ENCODE results near the gene BANF1.
"Not testable (repeated sequence)": the region's sequence is repeated elsewhere in the genome, so short reads cannot be mapped to it uniquely, and the experiment has no call there.

Gene BANF1

GRCh38 chr11:65978391-65979238 is 23.7 kb upstream of the BANF1 start:
- no peak for DNase-seq (ENCODE audit: low spot score)

GRCh38 chr11:65979261-65979759 is 23.0 kb upstream of the BANF1 start:
- DNase-seq (ENCODE audit: low spot score), result no peak

GRCh38 chr11:65981101-65981740 is 21.1 kb upstream of the BANF1 start:
- no peak for DNase-seq (ENCODE audit: low spot score)

- no peak for DNase-seq (ENCODE audit: low spot score)
Measured at GRCh38 chr11:65981972-65982823, 20.1 kb upstream of the BANF1 start.

GRCh38 chr11:65982824-65983588 is 19.3 kb upstream of the BANF1 start:
- DNase-seq (ENCODE audit: low spot score), result no peak

GRCh38 chr11:65983589-65983987 is 18.7 kb upstream of the BANF1 start:
- no peak for DNase-seq (ENCODE audit: low spot score)

GRCh38 chr11:65987336-65987735 is 15.0 kb upstream of the BANF1 start:
- no peak for DNase-seq (ENCODE audit: low spot score)

- DNase-seq (ENCODE audit: low spot score), result peak; percentile 91
Measured at GRCh38 chr11:65988791-65989592, 13.3 kb upstream of the BANF1 start.

GRCh38 chr11:65992056-65992455 is 10.2 kb upstream of the BANF1 start:
- DNase-seq (ENCODE audit: low spot score), result no peak

GRCh38 chr11:65997286-65997685 is 5.0 kb upstream of the BANF1 start:
- DNase-seq (ENCODE audit: low spot score), result no peak

- DNase-seq (ENCODE audit: low spot score), result peak; percentile 71
Measured at GRCh38 chr11:66002648-66003225, 434 bp downstream of the BANF1 start.

GRCh38 chr11:66003291-66003690 is 988 bp downstream of the BANF1 start:
- DNase-seq (ENCODE audit: low spot score), result no peak

- DNase-seq (ENCODE audit: low spot score), result no peak
Measured at GRCh38 chr11:66004186-66004585, 1.9 kb downstream of the BANF1 start.

GRCh38 chr11:66006134-66006890 is 4.0 kb downstream of the BANF1 start:
- DNase-seq (ENCODE audit: low spot score), result no peak

- DNase-seq (ENCODE audit: low spot score), result no peak
Measured at GRCh38 chr11:66006891-66007176, 4.5 kb downstream of the BANF1 start.

- no peak for DNase-seq (ENCODE audit: low spot score)
Measured at GRCh38 chr11:66007201-66007634, 4.9 kb downstream of the BANF1 start.

GRCh38 chr11:66008095-66008467 is 5.8 kb downstream of the BANF1 start:
- DNase-seq (ENCODE audit: low spot score), result no peak

GRCh38 chr11:66008468-66009101 is 6.3 kb downstream of the BANF1 start:
- DNase-seq (ENCODE audit: low spot score), result no peak

GRCh38 chr11:66010036-66010435 is 7.7 kb downstream of the BANF1 start:
- not testable (repeated sequence) for DNase-seq (ENCODE audit: low spot score)

All from AG08395 (cell line).